GM18873 (cell line): ENCODE measurements around the gene TOM1L2.

ENCODE experiments used
- ATAC-seq: cut with Tn5 transposase; IDR thresholded peaks from one replicate; pipeline ENCODE4 v1.9.1; 2021; ENCODE audit warnings: mild to moderate bottlenecking, moderate library complexity, moderate number of reproducible peaks; ENCODE audit not compliant: unreplicated experiment, low FRiP score

TOM1L2 gene

GRCh38 chr17:17797119-17797809 is 174.9 kb downstream of the TOM1L2 start:
- ATAC-seq = no peak

- no peak for ATAC-seq
These were observed 175.5 kb downstream of the TOM1L2 start for GRCh38 chr17:17796787-17797061.

- ATAC-seq = no peak
These were observed 176.0 kb downstream of the TOM1L2 start for GRCh38 chr17:17795946-17796786.

GRCh38 chr17:17795296-17795695 is 176.9 kb downstream of the TOM1L2 start:
- no peak for ATAC-seq

GRCh38 chr17:17794382-17794781 is 177.8 kb downstream of the TOM1L2 start:
- ATAC-seq = no peak
